Progenitor cell of endocrine pancreas (in vitro differentiated cells): Measurements from ENCODE around the gene POMT2. TPM values are rescaled to one million over a fixed set of nuclear protein-coding genes. Genes with fewer than 3 reads are reported as not detected.

Experiments used
- DNase-seq: peaks from one replicate; pipeline ENCODE4 v3.0.0; 2021; ENCODE audit warnings: low spot score; ENCODE audit not compliant: unreplicated experiment
- H3K27ac Mint-ChIP-seq: 2 replicates; pipeline ENCODE4 v1.8.0; 2021; ENCODE audit warnings: mild to moderate bottlenecking, moderate library complexity, mixed read lengths
- H3K27me3 Mint-ChIP-seq: 2 replicates; pipeline ENCODE4 v1.8.0; 2021; ENCODE audit warnings: mixed read lengths
- H3K36me3 Mint-ChIP-seq: 2 replicates; pipeline ENCODE4 v1.8.0; 2022; ENCODE audit warnings: mixed read lengths; ENCODE audit not compliant: insufficient read depth
- H3K4me1 Mint-ChIP-seq: 2 replicates; pipeline ENCODE4 v1.8.0; 2021; ENCODE audit warnings: low read depth, mixed read lengths
- H3K4me3 Mint-ChIP-seq: 2 replicates; pipeline ENCODE4 v1.8.0; 2021; ENCODE audit warnings: low read depth, mild to moderate bottlenecking, moderate library complexity, mixed read lengths
- H3K9me3 Mint-ChIP-seq: 2 replicates; pipeline ENCODE4 v1.8.0; 2021; ENCODE audit warnings: low read depth, mixed read lengths
- total RNA-seq: library from RNA; stranded (reverse); gene quantifications from 2 replicates; pipeline ENCODE4 v1.2.1, GENCODE V29; 2021
- TF ChIP-seq, protein P1 (sequence below): fragments of 200-600 bp; sonication (generic); IDR thresholded peaks from one replicate; pipeline ENCODE4 v1.5.0; 2021; ENCODE audit warnings: antibody characterized with exemption, mild to moderate bottlenecking; ENCODE audit not compliant: unreplicated experiment

Gene POMT2
- total RNA-seq, 1 donor from 2014 or later: 65.5 TPM

DNA sequence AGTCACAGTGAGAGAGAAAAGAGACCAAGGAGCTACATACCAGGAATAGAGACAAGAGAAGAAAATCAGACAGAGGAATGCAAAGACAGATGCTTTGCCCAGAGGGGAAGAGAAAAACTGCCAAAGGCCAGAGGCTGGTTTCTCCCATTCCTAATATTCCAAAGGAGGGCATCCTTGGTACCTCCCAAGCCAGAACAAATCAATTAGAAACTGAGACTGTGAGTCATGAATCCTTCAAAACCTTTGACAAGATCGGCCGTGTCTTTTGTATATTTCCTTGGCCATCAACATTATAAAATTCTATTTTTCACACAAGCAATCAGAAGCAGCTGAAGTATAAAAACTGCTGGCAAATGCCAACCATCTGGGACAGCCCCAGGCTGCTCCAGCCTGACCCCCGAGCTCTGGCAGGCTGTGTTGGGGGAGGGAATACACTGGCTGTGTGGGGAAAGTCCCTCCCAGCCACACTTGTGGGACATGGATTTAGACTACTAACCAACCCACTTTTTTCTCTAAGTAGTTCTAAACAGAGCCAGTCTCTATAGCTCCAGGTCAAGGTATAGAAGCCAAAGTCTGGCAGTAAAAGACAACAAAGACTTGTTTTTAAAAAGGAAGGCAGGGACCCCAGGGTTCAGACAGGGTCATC is 13.7 kb downstream of the POMT2 start:
- no peak for DNase-seq
- Mint-ChIP-seq H3K27ac (no peak overlapping the region), H3K4me3 (no peak overlapping the region), H3K9me3 (no peaks in the 10 kb centered on the region), H3K27me3 (no peaks in the 10 kb centered on the region), H3K36me3 (peaks cover 12% of the 10 kb centered on the region), H3K4me1 (no peaks in the 10 kb centered on the region)
- TF ChIP-seq, protein P1, sequence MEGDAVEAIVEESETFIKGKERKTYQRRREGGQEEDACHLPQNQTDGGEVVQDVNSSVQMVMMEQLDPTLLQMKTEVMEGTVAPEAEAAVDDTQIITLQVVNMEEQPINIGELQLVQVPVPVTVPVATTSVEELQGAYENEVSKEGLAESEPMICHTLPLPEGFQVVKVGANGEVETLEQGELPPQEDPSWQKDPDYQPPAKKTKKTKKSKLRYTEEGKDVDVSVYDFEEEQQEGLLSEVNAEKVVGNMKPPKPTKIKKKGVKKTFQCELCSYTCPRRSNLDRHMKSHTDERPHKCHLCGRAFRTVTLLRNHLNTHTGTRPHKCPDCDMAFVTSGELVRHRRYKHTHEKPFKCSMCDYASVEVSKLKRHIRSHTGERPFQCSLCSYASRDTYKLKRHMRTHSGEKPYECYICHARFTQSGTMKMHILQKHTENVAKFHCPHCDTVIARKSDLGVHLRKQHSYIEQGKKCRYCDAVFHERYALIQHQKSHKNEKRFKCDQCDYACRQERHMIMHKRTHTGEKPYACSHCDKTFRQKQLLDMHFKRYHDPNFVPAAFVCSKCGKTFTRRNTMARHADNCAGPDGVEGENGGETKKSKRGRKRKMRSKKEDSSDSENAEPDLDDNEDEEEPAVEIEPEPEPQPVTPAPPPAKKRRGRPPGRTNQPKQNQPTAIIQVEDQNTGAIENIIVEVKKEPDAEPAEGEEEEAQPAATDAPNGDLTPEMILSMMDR: no peak

DNA sequence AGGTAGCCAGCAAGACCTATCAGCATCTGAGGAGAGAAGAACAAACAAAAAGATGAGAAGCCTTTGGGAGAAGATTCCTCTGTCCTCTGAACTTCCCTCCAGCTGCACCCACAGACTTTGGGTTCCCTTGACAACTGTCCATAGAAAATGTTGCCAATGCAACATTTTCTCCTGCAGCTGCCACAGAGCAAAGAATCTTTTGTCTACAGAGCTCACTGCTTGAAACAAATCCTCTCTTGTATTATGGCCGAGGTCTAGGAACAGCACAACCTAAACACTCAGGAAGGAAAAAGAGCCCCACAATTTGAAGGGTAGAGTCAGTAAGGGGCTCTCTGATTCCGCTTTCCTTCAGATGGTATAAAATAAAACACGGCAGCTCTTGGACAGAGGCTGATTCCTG is 14.3 kb downstream of the POMT2 start:
- Mint-ChIP-seq H3K4me3 (no peak overlapping the region), H3K27me3 (no peaks in the 10 kb centered on the region)
- TF ChIP-seq, protein P1: no peak

DNA sequence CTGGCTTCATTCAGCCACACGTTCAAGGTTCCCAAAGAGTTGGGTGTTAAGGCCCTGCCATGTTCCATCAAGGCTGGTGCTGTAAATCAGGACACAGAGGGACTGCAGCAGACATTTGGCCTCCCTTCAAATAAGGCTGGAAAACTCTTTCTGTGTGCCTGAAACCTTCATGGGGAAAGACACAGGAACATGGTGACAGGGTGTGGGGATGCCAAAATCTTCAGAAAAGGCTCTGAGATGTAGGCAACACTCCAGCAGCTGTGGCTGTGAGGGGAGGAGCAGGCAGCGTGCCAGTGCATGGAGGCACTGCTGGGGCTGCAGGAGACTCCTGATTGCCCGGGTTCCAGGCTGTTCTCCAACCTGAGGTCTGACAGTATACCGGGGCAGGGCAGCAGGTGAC is 15.0 kb downstream of the POMT2 start:
- TF ChIP-seq, protein P1: no peak
- no peaks in the 10 kb centered on the region for H3K9me3 Mint-ChIP-seq
- peaks cover 7% of the 10 kb centered on the region for H3K36me3 Mint-ChIP-seq
- H3K27ac Mint-ChIP-seq: no peak overlapping the region
- no peak overlapping the region for H3K4me3 Mint-ChIP-seq
- H3K27me3 Mint-ChIP-seq: no peaks in the 10 kb centered on the region
- no peak for DNase-seq
- H3K4me1 Mint-ChIP-seq: no peaks in the 10 kb centered on the region

More for the DNA sequence above, 14.3 kb downstream of the POMT2 start:
- DNase-seq: no peak
- peaks cover 10% of the 10 kb centered on the region for H3K36me3 Mint-ChIP-seq
- no peaks in the 10 kb centered on the region for H3K9me3 Mint-ChIP-seq
- no peaks in the 10 kb centered on the region for H3K4me1 Mint-ChIP-seq
- H3K27ac Mint-ChIP-seq: no peak overlapping the region

DNA sequence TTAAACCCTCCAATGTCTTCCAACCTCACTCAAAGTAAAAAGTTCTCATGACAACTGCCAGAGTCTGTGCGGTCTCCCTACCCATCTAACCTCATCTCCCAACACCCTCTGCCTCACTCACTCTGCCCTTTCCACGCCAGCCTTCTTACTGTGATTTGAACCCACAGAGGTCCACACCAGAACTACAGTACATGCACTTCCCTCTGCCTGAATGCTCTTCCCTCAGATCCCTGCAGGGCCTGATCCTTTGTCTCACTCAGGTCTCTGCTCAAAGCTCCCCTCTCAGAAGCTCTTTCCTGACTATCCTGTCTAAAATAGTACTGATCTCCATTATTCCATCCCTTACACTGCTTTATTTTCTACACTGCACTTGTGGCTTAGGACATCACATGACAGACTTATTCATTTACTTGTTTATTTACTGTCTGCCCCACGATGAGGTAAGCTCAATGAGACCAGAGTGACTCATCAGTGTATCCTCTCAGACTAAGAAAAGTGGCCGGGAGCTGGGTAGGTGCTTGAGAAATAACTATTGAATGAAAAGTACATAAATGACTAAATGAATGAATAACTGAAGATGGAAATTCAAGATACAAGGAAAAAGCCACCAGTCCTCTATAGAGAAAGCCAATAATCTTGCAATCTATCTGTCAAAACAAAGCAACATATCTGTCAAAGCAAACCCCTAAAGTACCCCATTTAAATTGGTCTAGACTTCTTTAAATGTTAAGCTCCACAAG is 17.1 kb downstream of the POMT2 start:
- H3K36me3 Mint-ChIP-seq: peaks cover 6% of the 10 kb centered on the region
- TF ChIP-seq, protein P1: no peak
- no peak for DNase-seq
- no peak overlapping the region for H3K27ac Mint-ChIP-seq
- H3K4me1 Mint-ChIP-seq: no peaks in the 10 kb centered on the region
- H3K4me3 Mint-ChIP-seq: no peak overlapping the region
- H3K9me3 Mint-ChIP-seq: no peaks in the 10 kb centered on the region
- H3K27me3 Mint-ChIP-seq: no peaks in the 10 kb centered on the region

DNA sequence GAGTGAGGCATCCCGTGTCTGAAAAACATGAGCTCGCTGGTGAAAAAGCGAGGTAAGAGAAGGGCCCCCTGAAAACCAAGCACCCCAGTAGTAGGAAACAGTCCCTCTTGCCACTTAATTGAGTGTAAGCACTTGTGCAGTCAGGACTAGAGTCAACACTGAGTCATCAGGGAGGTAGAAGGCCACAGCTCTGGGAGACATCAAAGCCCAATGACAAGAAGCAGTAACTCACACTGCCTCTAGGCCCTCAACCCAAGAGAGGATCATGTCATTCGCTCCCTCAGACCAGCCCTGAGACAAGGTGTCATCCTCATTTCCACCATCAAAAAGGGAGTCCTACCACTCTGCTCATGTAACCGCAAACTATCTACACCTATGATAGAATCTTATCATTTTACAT is 17.8 kb downstream of the POMT2 start:
- TF ChIP-seq, protein P1: no peak
- no peak overlapping the region for H3K4me3 Mint-ChIP-seq
- DNase-seq: no peak
- no peak overlapping the region for H3K27ac Mint-ChIP-seq
- no peaks in the 10 kb centered on the region for H3K9me3 Mint-ChIP-seq
- H3K27me3 Mint-ChIP-seq: no peaks in the 10 kb centered on the region
- no peaks in the 10 kb centered on the region for H3K4me1 Mint-ChIP-seq
- peaks cover 9% of the 10 kb centered on the region for H3K36me3 Mint-ChIP-seq
